Measurements from ENCODE around the gene CTNNBL1.
A peak's percentile ranks its signal among the peaks of the same experiment; 100 is the strongest.
"Not testable (repeated sequence)": the region's sequence is repeated elsewhere in the genome, so short reads cannot be mapped to it uniquely, and the experiment has no call there.

The CTNNBL1 gene

DNA sequence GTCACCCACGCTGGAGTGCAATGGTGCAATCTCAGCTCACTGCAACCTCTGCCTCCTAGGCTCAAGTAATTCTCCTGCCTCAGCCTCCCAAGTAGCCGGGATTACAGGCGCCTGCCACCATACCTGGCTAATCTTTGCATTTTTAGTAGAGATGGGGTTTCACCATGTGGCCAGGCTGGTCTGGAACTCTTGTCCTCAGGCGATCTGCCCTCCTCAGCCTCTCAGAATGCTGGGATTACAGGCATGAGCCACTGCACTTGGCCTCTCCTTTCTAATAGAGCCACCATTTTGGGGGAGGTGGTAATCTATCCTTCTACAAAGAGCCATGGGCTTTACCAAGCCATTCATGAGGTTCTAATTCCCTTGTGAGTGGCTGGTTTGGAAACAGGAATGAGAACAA, 14.1 kb upstream of the CTNNBL1 start:
- DNase-seq (ENCODE audit: low read depth in 2 of 2), result not testable (repeated sequence)

DNA sequence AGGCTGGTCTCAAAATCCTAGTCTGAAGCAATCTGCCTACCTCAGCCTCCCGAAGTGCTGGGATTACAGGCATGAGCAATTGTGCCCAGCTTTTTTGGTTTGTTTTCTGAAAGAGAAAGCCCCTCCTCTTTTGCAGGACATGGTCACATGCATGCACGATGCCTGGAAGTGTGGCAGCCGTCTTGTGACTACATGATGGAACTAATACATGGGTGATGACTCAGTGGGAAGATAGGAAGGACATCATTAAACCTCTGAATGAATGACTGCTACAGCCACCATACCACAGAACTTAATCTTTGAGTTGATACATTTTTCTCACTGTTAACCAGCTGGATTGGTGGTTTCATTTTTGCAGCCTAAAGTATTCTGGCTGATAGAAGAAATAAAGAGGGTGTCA, 13.4 kb upstream of the CTNNBL1 start:
- DNase-seq (ENCODE audit: low read depth in 2 of 2), result no peak

DNA sequence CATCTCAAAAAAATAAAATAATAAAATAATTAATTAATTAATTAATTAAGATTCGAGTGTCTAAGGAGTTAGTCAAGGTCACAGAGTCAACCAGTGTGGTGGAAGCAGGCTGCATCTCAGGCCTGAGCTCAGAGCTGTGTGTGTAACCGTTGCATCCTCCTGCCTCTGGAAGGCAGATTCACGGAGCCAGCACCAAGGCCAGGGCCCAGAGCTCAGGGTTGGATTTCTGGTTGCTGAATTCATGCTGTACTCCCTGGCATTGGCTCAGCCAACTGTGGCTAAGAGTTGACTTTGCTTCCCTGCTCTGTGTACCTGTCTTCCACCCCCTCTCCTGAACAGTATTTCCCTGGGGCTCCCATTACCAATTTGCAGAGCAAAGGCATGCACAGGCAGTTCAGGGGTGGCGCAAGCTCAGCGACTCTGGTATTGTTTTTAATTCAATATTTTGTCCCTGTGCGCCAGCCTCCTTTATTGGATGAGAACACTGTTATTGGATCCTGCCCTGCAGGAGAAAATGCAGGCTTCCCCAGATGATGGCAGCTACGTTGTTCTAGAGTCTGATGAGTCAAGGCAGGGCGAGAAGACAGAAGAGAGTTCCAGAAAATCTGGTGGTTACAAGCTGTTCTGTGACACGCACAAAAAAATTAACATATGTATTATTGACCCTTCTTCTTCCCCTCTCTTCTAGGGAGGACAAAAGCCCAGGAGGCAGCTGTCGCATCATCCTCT, 12.3 kb upstream of the CTNNBL1 start:
- no peak for DNase-seq (ENCODE audit: low read depth in 2 of 2)

DNA sequence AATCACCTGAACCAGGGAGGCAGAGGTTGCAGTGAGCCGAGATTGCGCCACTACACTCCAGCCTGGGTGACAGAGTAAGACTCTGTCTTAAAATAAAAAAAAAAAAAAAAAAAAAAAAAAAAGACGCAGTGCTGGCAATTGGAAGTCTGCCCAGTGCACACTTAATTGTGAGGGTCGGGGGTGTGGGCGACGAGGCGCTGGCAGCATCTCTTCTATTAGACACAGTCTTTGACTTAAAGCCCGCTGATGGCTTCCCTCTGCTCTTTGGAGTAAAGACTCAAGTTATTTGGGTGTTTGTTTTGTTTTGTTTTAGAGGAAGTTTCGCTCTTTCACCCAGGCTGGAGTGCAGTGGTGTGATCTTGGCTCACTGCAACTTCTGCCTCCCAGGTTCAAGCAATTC, 10.7 kb upstream of the CTNNBL1 start:
- DNase-seq (ENCODE audit: low read depth in 2 of 2), result not testable (repeated sequence)

DNA sequence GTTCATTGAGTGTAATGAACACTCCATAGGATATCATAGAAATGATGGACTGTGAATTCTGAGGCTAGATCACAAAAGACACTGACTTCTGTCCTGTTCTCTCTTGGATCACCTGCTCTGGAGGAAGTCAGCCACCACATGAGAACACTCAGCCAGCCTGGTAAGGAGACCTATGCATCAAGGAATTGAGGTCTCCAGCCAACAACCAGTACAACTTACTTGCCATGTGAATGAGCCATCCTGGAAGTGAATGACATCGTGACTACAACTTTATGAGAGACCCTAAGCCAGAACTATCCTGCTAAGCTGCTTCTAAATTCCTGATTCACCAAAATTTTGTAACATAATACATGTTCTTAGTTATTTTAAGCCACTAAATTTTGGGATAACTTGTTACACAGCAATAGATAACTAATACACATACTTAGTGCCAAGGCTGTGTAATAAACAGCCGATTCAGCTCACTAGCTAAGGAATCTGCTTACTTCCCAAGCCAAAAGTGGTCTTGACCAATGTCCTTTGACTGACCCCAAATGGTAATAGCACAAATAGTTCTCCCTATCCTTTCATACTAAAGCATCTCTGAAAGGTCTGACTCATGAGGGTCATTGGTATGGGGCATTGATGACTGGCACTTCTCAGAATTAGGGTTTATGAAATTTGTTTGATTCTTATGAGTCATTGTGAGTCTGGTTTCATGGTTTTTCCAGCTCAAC, 6.9 kb upstream of the CTNNBL1 start:
- no peak for DNase-seq (ENCODE audit: low read depth in 2 of 2)

DNA sequence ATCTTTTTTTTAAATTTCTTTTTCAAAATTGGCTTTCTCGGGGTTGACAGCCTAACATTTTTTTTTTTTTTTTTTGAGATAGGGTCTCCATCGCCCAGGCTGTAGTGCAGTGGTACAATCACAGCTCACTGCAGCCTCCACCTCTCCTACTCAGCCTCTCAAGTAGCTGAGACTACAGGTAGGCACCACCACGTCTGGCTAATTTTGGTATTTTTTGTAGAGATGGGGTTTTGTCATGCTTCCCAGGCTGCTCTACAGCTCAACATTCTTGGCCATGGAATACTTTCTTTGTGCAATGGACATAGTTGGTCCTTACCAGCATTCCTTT, 6.4 kb upstream of the CTNNBL1 start:
- DNase-seq (ENCODE audit: low read depth in 2 of 2), result no peak

DNA sequence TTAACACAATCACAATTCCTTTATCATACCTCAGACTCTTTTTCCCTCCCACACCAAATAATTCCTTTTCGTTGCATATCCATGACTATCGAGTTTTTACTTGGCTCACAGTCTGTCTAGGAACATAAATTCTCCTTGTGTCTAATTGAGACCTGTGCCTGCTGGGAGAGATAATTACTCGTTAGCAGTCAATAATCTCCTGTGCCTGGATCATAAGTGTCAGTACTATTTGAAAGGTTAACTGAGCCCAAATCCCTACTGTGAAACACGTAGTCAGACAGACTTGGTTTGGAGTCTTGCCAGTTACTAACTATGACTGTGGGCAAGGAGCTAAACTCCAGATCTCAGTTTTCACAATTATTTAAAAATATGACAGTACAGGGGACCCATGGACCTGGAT, 5.7 kb upstream of the CTNNBL1 start:
- no peak for DNase-seq (ENCODE audit: low read depth in 2 of 2)

DNA sequence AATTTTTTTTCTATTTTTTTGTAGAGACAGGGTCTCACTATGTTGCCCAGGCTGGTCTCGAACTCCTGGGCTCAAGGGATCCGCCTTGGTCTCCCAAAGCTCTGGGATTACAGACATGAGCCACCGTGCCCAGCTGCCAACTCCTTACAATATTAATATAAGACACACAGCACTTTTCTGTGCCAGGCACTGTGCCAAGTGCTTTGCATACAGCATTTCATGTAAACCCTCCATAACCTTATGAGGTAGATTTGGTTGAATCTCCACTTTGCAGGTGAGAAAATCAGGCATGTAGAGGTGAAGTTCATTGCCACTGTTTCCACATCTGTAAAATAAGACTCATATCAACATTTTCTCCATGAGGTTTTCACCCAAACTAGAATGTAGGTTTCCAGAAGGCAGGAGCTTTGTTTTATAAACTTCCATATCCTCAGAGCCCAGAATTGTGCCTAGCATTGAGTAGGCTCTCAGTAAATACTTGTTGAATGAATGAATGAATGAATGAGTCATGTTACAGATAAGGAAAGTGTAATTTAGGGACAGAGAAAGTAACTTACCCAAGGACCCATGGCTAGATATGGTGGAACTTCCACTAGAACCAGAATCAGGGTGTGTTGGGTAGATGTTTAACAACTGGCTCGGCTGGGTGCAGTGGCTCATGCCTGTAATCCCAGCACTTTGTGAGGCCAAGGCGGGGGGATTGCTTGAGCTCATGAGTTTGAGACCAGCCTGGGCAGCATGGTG, 3.0 kb upstream of the CTNNBL1 start:
- DNase-seq (ENCODE audit: low read depth in 2 of 2), result no peak

DNA sequence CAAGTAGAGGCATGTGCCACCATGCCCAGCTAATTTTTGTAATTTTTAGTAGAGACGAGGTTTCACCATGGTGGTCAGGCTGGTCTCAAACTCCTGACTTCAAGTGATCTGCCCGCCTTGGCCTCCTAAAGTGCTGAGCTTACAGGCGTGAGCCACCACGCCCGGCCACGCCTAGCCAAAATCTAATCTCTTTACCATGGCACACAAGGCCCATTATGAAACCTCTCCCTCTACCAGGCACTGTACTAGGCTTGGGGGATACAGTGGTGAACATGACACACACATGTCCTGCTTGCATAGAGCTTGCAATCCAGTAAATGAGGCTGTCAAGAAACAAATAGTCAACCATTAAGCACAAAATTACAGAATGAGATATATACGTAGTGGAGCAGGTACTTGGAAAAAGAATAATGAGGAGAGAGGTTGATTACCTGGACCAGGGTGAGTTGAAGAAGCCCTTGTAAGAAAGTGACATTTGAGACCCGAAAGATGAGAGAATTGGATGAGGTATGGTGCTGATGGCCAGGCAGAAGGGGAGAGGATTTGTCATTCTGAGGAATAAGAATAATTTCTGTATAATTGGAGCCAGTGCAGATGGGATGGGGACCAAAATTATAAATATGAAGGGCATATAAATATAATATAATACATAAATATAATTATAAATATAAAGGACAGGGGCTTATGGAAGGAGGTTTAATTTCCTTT, 1.2 kb upstream of the CTNNBL1 start:
- no peak for DNase-seq (ENCODE audit: low read depth in 2 of 2)

DNA sequence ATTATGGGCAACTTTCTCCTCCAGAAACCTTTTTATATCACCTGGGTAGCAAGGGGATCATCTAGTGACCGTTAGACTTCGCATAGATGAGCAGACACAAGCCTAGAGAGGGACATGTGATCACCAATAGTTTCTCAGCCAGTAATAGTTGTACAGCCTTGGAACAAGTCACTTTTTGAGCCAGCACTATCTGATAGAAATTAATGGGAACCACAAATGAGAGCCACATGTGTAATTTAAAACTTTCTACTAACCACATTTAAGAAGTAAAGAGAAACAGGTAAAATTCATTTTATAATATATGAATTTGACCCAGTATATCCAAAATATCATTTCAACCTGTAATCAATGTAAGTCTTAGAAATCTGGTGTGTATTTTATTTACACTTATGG, 592 bp upstream of the CTNNBL1 start:
- DNase-seq (ENCODE audit: low read depth in 2 of 2), result no peak

DNA sequence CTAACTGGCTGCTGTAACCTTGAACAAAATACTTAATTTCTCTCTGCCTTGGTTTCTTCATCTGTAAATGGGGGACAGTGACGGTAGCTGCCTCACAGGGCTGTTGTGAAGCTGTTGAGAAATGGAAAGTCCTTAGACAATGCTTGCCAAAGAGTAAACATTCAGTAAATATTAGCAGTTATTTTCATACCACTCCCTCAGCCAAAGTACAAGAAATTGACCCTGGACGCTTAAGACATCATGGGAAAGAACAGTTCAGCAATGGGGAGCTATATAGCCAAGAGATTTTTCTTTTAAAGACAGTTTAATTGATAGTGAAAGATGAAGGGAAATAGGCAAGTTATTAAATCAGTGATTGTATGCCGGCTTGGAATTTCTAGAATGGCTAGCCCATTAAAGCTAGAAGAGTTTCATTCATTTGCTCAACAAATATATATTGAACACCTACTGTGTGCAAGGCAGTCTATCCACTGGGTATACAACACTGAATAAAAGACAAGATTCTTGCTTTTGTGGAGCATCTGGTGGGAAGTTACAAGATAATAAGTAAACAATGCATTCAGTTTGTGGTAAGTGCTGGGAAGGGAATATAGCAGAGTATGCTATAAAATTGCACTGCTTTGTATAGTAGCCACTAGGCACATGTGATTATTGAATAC, 2.0 kb downstream of the CTNNBL1 start:
- no peak for DNase-seq (ENCODE audit: low read depth in 2 of 2)

DNA sequence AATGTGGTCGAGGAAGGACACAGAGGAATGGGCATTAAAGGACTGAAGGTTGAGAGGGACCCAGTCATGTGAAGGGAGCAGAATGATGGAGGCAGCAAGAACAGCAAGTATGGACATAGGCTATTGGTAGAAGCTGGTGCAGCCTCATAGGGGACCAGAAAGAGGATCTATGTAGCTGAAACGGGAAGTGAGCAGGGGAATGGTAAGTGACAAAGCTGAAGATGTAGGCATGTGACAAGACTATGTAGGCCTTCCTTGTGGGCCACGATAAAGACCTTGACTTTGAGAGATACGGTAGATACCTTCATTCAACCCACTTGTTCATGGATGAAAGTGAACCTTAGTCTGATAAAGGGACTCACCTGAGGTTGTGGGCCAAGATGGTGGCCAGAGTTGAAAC, 3.5 kb downstream of the CTNNBL1 start:
- DNase-seq (ENCODE audit: low read depth in 2 of 2), result no peak

DNA sequence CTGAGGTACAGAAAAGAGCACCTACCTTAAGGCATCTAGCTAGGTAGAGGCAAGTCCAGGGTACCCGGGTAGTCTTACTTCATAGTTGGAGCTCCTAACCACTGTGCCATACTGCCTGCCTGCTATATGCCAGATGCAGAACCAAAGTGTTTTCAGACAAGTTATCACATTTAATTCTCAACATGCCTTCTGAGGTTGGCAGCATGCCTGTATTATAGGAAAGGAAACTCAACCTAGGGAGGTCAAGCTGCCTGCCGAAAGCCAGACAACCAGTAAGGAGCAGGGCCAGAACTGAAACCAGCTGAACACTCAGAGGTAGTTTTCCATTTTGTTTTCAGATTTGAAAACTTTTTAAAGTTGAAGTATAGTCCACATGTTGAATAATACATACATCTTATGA, 5.4 kb downstream of the CTNNBL1 start:
- no peak for DNase-seq (ENCODE audit: low read depth in 2 of 2)

DNA sequence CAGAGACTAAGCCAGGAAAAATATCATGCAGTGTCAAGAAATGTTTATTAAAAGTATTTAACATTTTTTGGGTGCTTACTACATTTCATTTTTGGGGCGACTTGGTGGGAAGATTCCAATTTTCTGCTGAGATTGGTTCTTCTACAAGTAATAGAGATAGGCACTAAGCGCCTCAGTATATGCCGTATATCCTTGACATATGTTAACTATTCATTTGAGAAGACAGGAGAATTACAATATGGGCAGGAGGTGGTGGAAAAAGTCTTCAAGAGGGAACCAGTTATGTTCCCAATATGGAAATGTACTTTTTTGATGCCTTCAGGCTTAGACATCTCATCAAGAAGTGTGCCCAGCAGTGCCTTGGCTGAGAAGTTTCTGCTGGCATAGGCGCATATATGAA, 6.5 kb downstream of the CTNNBL1 start:
- DNase-seq (ENCODE audit: low read depth in 2 of 2), result no peak

DNA sequence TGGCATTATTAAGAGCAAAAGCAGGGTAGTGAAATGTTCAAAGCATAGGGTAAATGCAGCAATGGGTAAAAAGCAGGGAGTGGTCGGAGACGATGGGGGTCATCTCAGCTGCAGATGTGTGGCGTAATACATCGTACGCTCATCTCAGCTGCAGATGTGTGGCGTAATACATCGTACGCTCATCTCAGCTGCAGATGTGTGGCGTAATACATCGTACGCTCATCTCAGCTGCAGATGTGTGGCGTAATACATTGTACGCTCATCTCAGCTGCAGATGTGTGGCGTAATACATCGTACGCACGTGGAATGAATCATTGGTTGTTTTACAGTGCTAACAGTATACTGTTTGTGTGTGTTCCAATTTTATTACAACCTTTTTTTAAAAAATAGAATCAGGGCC, 7.8 kb downstream of the CTNNBL1 start:
- peak; percentile 38 to 39 for DNase-seq (ENCODE audit: low read depth in 2 of 2)

DNA sequence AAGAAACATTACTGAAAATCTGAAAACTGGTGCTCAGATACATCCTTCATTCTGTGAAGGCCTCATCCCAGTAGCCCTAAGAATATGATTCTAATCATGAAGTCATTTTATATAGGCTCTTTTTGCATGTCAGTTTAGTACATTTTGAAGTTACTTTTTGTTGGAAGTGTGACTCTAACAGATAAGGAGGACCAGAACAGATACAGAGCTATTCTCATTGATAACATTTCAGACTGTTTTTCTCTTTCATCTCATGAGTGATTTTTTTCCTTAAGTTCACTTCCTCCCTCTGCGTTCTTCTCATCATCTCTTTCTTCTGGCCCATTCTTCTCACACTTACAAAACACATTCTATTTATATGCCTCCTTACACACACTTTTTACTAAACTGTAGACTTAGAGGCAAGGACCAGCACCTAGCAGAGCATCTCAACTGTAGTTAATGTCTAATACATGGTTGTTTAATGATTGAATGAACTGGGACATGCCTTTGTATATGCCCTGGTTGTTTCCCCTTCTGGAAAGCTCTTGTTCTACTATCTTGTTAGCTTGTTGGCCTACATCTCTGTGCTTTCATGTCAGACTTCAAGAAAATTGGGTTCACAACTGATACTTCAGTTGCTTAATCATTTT, 8.7 kb downstream of the CTNNBL1 start:
- no peak for DNase-seq (ENCODE audit: low read depth in 2 of 2)

DNA sequence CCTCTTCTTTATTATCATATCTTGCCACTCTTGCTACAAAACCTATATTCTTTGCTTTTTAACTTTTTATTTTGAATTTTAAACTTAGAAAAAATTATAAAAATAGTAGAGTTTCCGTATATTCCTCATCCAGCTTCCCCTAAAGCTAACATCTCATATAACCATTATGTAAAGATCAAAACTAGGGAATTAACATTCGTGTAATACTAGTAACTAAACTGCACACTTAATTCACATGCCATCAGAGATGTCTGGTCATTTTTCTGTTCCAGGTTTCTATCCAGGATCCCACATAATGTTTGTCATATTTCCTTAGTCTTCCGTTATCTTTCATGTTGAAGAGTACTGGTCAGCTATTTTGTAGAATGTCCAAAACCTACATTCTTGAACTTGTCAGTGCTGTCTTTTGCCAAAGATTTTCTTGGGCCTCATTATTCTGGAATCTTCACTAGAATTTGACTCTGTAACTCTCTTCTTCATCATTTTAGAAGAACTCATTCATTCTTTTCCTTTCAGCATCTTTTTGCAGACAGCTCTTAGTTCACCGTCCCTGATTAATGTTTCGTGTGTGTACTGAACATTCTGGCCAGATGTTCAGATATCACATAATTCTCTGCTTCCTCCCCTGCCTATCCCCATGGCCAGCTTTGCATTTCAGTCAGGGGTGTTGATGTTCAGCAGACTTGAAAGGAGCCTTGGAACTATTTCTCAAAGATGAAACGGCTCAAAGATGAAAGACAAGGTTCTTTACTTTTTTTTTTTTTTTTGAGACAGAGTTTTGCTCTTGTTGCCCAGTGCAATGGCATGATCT, 9.4 kb downstream of the CTNNBL1 start:
- DNase-seq (ENCODE audit: low read depth in 2 of 2), result no peak

DNA sequence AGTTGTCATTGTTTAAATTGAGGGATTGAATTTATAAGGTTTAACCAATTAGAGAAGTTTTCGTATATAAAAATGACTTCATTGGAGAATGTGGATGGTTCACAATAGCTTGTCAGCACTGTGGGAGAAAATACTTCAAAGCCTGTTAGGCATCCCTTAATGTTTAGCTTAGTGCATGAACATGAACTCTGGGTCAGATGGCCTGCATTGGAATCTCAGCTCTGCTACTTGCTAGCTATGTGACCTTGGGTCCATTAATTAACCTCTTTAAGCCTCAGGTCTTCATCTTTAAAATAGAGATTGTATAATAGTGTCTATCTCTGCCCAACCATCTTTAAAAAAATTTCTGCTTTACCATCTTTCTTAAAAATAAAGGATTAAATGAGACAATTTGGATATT, 11.1 kb downstream of the CTNNBL1 start:
- DNase-seq (ENCODE audit: low read depth in 2 of 2), result no peak

DNA sequence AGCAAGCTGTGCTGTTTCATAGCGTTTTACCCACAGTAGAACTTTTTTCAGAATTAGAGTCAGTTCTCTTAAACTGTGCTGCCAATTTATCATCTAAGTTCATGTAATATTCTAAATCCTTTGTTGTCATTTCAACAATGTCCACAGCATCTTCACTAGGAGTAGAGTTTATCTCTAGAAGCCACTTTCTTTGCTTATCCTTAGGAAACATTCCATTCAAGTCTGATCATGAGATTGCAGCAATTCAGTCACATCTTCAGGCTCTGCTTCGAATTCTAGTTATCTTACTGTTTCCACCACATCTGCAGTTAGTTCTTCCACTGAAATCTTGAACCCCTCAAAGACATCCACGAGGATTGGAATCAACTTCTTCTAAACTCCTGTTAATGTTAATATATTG, 12.5 kb downstream of the CTNNBL1 start:
- no peak for DNase-seq (ENCODE audit: low read depth in 2 of 2)

DNA sequence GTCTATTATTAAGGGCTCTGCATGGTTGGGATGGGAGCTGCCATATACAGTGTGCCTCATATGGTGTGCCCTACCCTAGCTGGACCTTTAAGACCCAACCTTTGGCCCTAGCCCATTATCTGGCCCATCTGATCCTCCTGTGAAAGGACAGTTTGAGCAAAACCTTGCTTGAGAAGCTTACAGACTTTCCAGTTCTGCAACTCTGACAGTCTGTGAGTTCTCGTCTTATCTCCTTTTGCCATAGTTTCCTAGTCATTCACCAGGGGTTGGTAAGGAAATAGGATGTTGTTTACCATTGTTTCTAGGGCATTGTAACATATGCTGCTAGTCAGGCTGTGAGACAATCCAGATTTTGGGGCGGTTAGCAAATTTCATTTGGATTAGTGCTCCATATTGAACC, 17.2 kb downstream of the CTNNBL1 start:
- no peak for DNase-seq (ENCODE audit: low read depth in 2 of 2)
